Gastroesophageal sphincter (tissue), 3 donors: ENCODE results near the gene TAF4.

Experiments used
- CTCF ChIP-seq, 4 experiments: fragments of 200-600 bp in 2 of 4; fragments of 450-650 bp in 2 of 4; sonication (generic) in 1 of 4; IDR thresholded peaks; one replicate each; pipeline ENCODE4 v1.5.1; 2017 to 2019; ENCODE audit warnings: antibody characterized with exemption in 4 of 4, mild to moderate bottlenecking in 2 of 4, moderate library complexity in 2 of 4
- EP300 ChIP-seq: sonication (generic); formaldehyde crosslinking; IDR thresholded peaks from one replicate; pipeline ENCODE4 v1.6.1; 2017; ENCODE audit warnings: antibody characterized with exemption, mild to moderate bottlenecking
- POLR2A ChIP-seq, 2 donors: fragments of 450-650 bp; IDR thresholded peaks; one replicate each; pipeline ENCODE4 v1.6.1; 2017; ENCODE audit warnings: antibody characterized with exemption in 2 of 2, mild to moderate bottlenecking in 2 of 2, moderate library complexity in 1 of 2
- POLR2AphosphoS5 ChIP-seq: sonication (generic); formaldehyde crosslinking; IDR thresholded peaks from one replicate; pipeline ENCODE4 v1.6.1; 2017; ENCODE audit warnings: antibody characterized with exemption

DNA sequence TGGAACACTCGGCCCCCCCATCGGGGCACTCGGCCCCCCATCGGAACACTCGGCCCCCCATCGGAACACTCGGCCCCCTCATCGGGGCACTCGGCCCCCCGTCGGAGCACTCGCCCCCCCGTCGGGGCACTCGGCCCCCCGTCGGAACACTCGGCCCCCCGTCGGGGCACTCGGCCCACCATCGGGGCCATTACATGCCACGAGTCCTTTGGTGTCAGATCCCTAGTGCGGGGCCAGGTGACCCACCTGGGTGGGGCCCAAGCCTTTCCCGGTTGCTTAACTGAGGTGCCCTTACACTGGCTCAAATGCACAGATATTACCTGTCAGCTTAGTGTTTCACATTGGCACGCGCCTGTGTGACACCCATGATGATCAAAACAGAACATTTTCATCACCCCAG is 95.9 kb downstream of the TAF4 start:
- TF ChIP-seq CTCF (IDR thresholded peaks at IDR 0.05) (no peak), EP300 (no peak), POLR2A (IDR thresholded peaks at IDR 0.05) (no peak), POLR2AphosphoS5 (no peak)
